Endodermal cell (in vitro differentiated cells): ENCODE results near the gene SLC47A2. TPM values are rescaled to one million over a fixed set of nuclear protein-coding genes. Genes with fewer than 3 reads are reported as not detected.

Experiments used
- DNase-seq: peaks from one replicate; pipeline ENCODE4 v3.0.0-alpha.2; 2017
- H3K27ac ChIP-seq: 2 replicates; pipeline ENCODE4 v1.5.1; 2013; ENCODE audit warnings: mild to moderate bottlenecking, low read depth, low read length, moderate library complexity
- H3K27me3 ChIP-seq: 2 replicates; pipeline ENCODE4 v1.6.1; 2013; ENCODE audit warnings: mild to moderate bottlenecking, low read length, moderate library complexity; ENCODE audit not compliant: insufficient read depth, control insufficient read depth, poor library complexity, severe bottlenecking
- H3K36me3 ChIP-seq: 2 replicates; pipeline ENCODE4 v1.7.0; 2013; ENCODE audit warnings: mild to moderate bottlenecking, low read length, moderate library complexity; ENCODE audit not compliant: control insufficient read depth, insufficient read depth
- H3K4me1 ChIP-seq: one replicate; pipeline ENCODE4 v1.7.0; 2013; ENCODE audit warnings: low read length; ENCODE audit not compliant: control insufficient read depth, insufficient read depth
- H3K4me3 ChIP-seq: 2 replicates; pipeline ENCODE4 v1.5.1; 2013; ENCODE audit warnings: mild to moderate bottlenecking, low read length, moderate library complexity
- H3K9ac ChIP-seq: 2 replicates; pipeline ENCODE4 v1.6.1; 2013; ENCODE audit warnings: mild to moderate bottlenecking, low read length, moderate library complexity; ENCODE audit not compliant: poor library complexity, severe bottlenecking; ENCODE audit errors: extremely low read depth
- H3K9me3 ChIP-seq: 2 replicates; pipeline ENCODE4 v1.6.1; 2013; ENCODE audit warnings: mild to moderate bottlenecking, low read length, moderate library complexity; ENCODE audit not compliant: control insufficient read depth
- H3K27ac Mint-ChIP-seq: 2 replicates; pipeline ENCODE4 v1.8.0; 2020; ENCODE audit warnings: mixed read lengths
- H3K27me3 Mint-ChIP-seq: 2 replicates; pipeline ENCODE4 v1.8.0; 2021; ENCODE audit warnings: mild to moderate bottlenecking, mixed read lengths; ENCODE audit not compliant: insufficient read depth
- H3K36me3 Mint-ChIP-seq: 2 replicates; pipeline ENCODE4 v1.8.0; 2020; ENCODE audit warnings: low read depth, mixed read lengths
- H3K4me1 Mint-ChIP-seq: 2 replicates; pipeline ENCODE4 v1.8.0; 2020; ENCODE audit warnings: mixed read lengths
- H3K4me3 Mint-ChIP-seq: 2 replicates; pipeline ENCODE4 v1.8.0; 2020; ENCODE audit warnings: mild to moderate bottlenecking, moderate library complexity, mixed read lengths
- H3K9me3 Mint-ChIP-seq: 2 replicates; pipeline ENCODE4 v1.8.0; 2020; ENCODE audit warnings: mild to moderate bottlenecking, mixed read lengths
- WGBS, 2 experiments: methylation state at CpG; one replicate each; pipeline versions ENCODE4 v1.1.5 to v1.1.7; 2013; ENCODE audit warnings: missing lambda C conversion rate in 2 of 2, mixed read lengths in 1 of 2; ENCODE audit not compliant: insufficient coverage in 1 of 2, insufficient read length in 1 of 2; 5-methylcytosine and 5-hydroxymethylcytosine counted together
- total RNA-seq, 2 donors: library from RNA; stranded (reverse); fragmentation: NEBNext Ultra II Directional in 1 of 2; extraction: Animal tissue kit (Norgen Biotek cat#: 25700) in 1 of 2; gene quantifications; 2 replicates in 1 of 2; 3 replicates in 1 of 2; pipeline ENCODE4 v1.2.1, GENCODE V29; 2021
- TF ChIP-seq, protein P1 (sequence below): fragments of 200-600 bp; sonication (generic); conservative IDR thresholded peaks from 2 replicates; pipeline ENCODE4 v1.5.0; 2021; ENCODE audit warnings: antibody characterized with exemption, mild to moderate bottlenecking

SLC47A2 gene
- total RNA-seq, 2 donors from 2014 or later = not detected

DNA sequence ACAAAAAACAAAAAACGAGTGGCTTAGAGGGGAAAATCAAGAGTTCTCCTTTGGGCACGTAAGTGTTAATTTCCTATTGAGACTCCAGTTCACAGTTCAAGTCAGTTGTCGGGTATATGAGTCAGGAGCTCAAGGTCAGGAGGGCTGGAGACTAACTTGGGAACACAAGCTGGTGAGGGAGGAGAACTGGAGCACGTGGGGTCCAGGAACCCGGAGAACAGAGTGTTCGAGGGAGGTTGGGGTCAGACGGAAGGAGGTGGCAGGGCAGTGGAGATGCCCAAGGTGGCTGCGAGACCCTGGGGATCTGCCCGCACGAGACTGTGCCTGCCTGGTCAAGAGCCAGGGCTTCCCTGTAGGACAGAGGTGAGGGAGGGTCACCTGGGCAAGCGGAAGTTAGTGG, 19.7 kb upstream of the SLC47A2 start:
- H3K27me3 Mint-ChIP-seq = no peaks in the 10 kb centered on the region
- H3K4me1 Mint-ChIP-seq = peaks cover 4% of the 10 kb centered on the region
- no peaks in the 10 kb centered on the region for H3K36me3 Mint-ChIP-seq
- Histone ChIP-seq H3K9ac (no peak overlapping the region), H3K9me3 (no peaks in the 10 kb centered on the region), H3K27me3 (no peaks in the 10 kb centered on the region), H3K36me3 (no peaks in the 10 kb centered on the region), H3K4me1 (no peaks in the 10 kb centered on the region), H3K27ac (no peak overlapping the region), H3K4me3 (no peak overlapping the region)
- 85 to 90% methylated on average over 6 to 11 of the region's 11 CpGs for WGBS, 2 experiments
- no peaks in the 10 kb centered on the region for H3K9me3 Mint-ChIP-seq
- TF ChIP-seq, protein P1, sequence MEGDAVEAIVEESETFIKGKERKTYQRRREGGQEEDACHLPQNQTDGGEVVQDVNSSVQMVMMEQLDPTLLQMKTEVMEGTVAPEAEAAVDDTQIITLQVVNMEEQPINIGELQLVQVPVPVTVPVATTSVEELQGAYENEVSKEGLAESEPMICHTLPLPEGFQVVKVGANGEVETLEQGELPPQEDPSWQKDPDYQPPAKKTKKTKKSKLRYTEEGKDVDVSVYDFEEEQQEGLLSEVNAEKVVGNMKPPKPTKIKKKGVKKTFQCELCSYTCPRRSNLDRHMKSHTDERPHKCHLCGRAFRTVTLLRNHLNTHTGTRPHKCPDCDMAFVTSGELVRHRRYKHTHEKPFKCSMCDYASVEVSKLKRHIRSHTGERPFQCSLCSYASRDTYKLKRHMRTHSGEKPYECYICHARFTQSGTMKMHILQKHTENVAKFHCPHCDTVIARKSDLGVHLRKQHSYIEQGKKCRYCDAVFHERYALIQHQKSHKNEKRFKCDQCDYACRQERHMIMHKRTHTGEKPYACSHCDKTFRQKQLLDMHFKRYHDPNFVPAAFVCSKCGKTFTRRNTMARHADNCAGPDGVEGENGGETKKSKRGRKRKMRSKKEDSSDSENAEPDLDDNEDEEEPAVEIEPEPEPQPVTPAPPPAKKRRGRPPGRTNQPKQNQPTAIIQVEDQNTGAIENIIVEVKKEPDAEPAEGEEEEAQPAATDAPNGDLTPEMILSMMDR = no peak
- no peak for DNase-seq
- H3K27ac Mint-ChIP-seq = no peak overlapping the region
- H3K4me3 Mint-ChIP-seq = no peak overlapping the region

DNA sequence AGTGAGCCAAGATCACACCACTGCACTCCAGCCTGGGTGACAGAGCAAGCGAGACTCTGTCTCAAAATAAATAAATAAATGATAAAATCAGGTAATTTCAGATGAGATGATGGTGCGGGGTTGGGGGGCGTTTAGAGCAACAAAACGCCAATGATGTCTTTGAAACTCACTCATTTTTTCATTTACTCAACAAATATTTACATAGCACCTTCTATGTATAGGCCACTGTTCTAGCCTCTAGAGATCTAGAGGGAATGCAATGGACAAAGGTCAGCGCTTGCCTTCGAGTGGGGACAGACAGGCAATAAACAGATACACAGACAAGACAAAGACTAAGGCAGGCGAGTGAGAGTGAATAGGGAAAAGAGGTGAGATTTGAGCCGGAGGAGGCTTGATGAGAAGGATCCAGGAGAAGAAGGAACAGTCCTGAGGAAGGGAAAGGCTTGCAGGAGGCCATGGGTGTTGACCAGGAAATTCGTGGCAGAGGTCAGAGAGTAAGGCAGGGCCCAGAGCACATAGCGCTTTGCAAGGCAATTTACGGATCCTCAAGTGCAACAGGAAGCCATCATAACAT, 17.7 kb upstream of the SLC47A2 start:
- Mint-ChIP-seq H3K9me3 (no peaks in the 10 kb centered on the region), H3K27me3 (no peaks in the 10 kb centered on the region), H3K27ac (no peak overlapping the region), H3K4me3 (no peak overlapping the region), H3K4me1 (peaks cover 4% of the 10 kb centered on the region), H3K36me3 (no peaks in the 10 kb centered on the region)
- WGBS, 2 experiments = 85 to 90% methylated on average over 5 to 10 of the region's 11 CpGs
- Histone ChIP-seq H3K9me3 (no peaks in the 10 kb centered on the region), H3K27me3 (no peaks in the 10 kb centered on the region), H3K9ac (no peak overlapping the region), H3K4me1 (no peaks in the 10 kb centered on the region), H3K27ac (no peak overlapping the region), H3K36me3 (no peaks in the 10 kb centered on the region), H3K4me3 (no peak overlapping the region)
- DNase-seq = no peak
- TF ChIP-seq, protein P1 = no peak

DNA sequence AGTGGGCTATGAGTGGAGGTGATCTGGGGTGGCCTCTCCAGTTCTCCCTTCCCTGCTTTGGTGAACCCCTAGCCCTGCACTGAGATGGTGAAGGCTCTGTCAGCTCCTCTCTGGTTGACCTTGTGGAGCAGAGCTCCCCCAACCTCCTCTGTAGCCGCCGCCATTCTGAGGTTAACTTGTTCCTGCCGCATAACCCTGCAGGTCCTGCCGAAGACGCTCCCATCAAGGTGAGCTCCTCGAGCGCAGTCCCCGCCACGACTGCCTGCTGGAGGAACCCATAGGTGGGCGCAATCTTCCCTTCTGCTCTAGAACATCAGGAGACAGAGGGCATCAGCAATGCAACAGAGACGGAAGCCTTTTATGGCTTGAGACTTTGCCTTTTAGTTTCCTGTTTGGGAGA, 15.2 kb upstream of the SLC47A2 start:
- Mint-ChIP-seq H3K4me3 (no peak overlapping the region), H3K9me3 (no peaks in the 10 kb centered on the region), H3K27ac (no peak overlapping the region), H3K36me3 (no peaks in the 10 kb centered on the region), H3K27me3 (no peaks in the 10 kb centered on the region), H3K4me1 (peaks cover 4% of the 10 kb centered on the region)
- Histone ChIP-seq H3K36me3 (no peaks in the 10 kb centered on the region), H3K4me3 (no peak overlapping the region), H3K27me3 (no peaks in the 10 kb centered on the region), H3K4me1 (no peaks in the 10 kb centered on the region), H3K27ac (no peak overlapping the region), H3K9me3 (no peaks in the 10 kb centered on the region), H3K9ac (no peak overlapping the region)
- no peak for DNase-seq
- TF ChIP-seq, protein P1 = no peak
- WGBS, 2 experiments = 85 to 88% methylated on average over 7 to 11 of the region's 11 CpGs
